GM12878 (cell line): ENCODE measurements around the gene CMA1. TPM values are rescaled to one million over a fixed set of nuclear protein-coding genes. Genes with fewer than 3 reads are reported as not detected.
"Not testable (repeated sequence)": the region's sequence is repeated elsewhere in the genome, so short reads cannot be mapped to it uniquely, and the experiment has no call there.

Source experiments
- ATAC-seq: fragments of 200-7000 bp; cut with Tn5 transposase; 3 replicates; pipeline ENCODE4 v1.9.1; 2020; ENCODE audit warnings: mild to moderate bottlenecking, moderate library complexity
- BruUV-seq: library from RNA; stranded (reverse); fragments of 400-500 nt; replicated peaks from 2 replicates; lab custom pipeline; 2021; lab: Mats Ljungman, UMichigan
- CTCF ChIA-PET: fragments of 300-600 bp; sonication (Branson Sonifier 250); formaldehyde crosslinking; extraction: SDS; loops from one replicate; lab custom pipeline; 2021; ENCODE audit warnings: inconsistent platforms; lab: Yijun Ruan, JAX
- POLR2A ChIA-PET: fragments of 350-600 bp; formaldehyde crosslinking; extraction: SDS; loops from one replicate; lab custom pipeline; 2021; ENCODE audit warnings: inconsistent platforms; lab: Charles Lee
- RAD21 ChIA-PET: fragments of 300-600 bp; sonication (Branson Sonifier 250); formaldehyde crosslinking; loops from one replicate; lab custom pipeline; 2023; ENCODE audit warnings: antibody characterized with exemption; ENCODE audit not compliant: unreplicated experiment; lab: Charles Lee
- SMC1A ChIA-PET: fragments of 300-600 bp; sonication (Branson Sonifier 250); formaldehyde crosslinking; loops from one replicate; lab custom pipeline; 2023; ENCODE audit not compliant: unreplicated experiment, uncharacterized antibody; lab: Charles Lee
- DNase-seq: peaks from one replicate; pipeline ENCODE4 v3.0.0-alpha.2; 2011; ENCODE audit warnings: low read depth, low spot score
- FAIRE-seq: peaks from 3 replicates; lab custom pipeline; 2011; peaks lifted over from hg19 to GRCh38; lab: Jason Lieb, UNC
- H2AFZ ChIP-seq: 2 replicates; pipeline ENCODE4 v1.6.0; 2011; ENCODE audit warnings: low read depth, low read length, control low read depth; ENCODE audit not compliant: control insufficient read depth
- H3K27ac ChIP-seq: 2 replicates; pipeline ENCODE4 v1.5.1; 2011; ENCODE audit warnings: control low read depth; ENCODE audit not compliant: control insufficient read depth, insufficient read depth
- H3K27me3 ChIP-seq, 2 experiments: replicated peaks in 1 of 2; 2 replicates each; pipeline versions ENCODE4 v1.6.0 to v1.6.1; 2011; ENCODE audit warnings: low read length in 1 of 2; ENCODE audit not compliant: control insufficient read depth in 2 of 2, insufficient read depth in 2 of 2
- H3K36me3 ChIP-seq, 2 experiments: 2 replicates each; pipeline ENCODE4 v1.5.1; 2011; ENCODE audit warnings: low read length in 1 of 2; ENCODE audit not compliant: control insufficient read depth in 2 of 2, insufficient read depth in 2 of 2
- H3K4me1 ChIP-seq: 2 replicates; pipeline ENCODE4 v1.6.1; 2011; ENCODE audit warnings: mild to moderate bottlenecking, low read length, moderate library complexity, mixed read lengths; ENCODE audit not compliant: control insufficient read depth, insufficient read depth
- H3K4me2 ChIP-seq: 2 replicates; pipeline ENCODE4 v1.6.0; 2011; ENCODE audit warnings: control low read depth; ENCODE audit not compliant: control insufficient read depth, insufficient read depth
- H3K4me3 ChIP-seq: fragments of 200-600 bp; sonication (generic); 2 replicates; pipeline ENCODE4 v1.5.1; 2016
- H3K79me2 ChIP-seq: 2 replicates; pipeline ENCODE4 v1.6.0; 2011; ENCODE audit warnings: low read length; ENCODE audit not compliant: control insufficient read depth, insufficient read depth
- H3K9ac ChIP-seq: 2 replicates; pipeline ENCODE4 v1.8.0; 2011; ENCODE audit warnings: low read length, control low read depth, mixed read lengths; ENCODE audit not compliant: control insufficient read depth, insufficient read depth
- H3K9me3 ChIP-seq: replicated peaks from 3 replicates; pipeline ENCODE4 v1.5.1; 2011; ENCODE audit warnings: mild to moderate bottlenecking, low read length; ENCODE audit not compliant: control insufficient read depth, insufficient read depth
- H4K20me1 ChIP-seq: 2 replicates; pipeline ENCODE4 v1.6.0; 2011; ENCODE audit not compliant: control insufficient read depth, insufficient read depth
- ATF7 ChIP-seq: fragments of 450-650 bp; IDR thresholded peaks from 2 replicates; pipeline ENCODE4 v1.6.1; 2016; ENCODE audit warnings: low read depth, mild to moderate bottlenecking
- MYB ChIP-seq: fragments of 150-350 bp; IDR thresholded peaks from 2 replicates; pipeline ENCODE4 v1.6.1; 2014; ENCODE audit warnings: mild to moderate bottlenecking, low read depth, low read length, borderline replicate concordance
- RUNX3 ChIP-seq: IDR thresholded peaks from 2 replicates; pipeline ENCODE4 v1.6.1; 2012; ENCODE audit warnings: low read length, inconsistent platforms
- WGBS: methylation state at CpG from one replicate; pipeline ENCODE4 v1.1.6; 2016; ENCODE audit warnings: low lambda C conversion rate; ENCODE audit not compliant: insufficient replicate concordance, insufficient coverage; ENCODE audit errors: missing lambda C conversion rate; 5-methylcytosine and 5-hydroxymethylcytosine counted together
- in situ Hi-C: fragments of 300-500 bp; cut with MboI; formaldehyde crosslinking; loops from 9 replicates; pipeline ENCODE4 v1.14.3; 2018; ENCODE audit warnings: mixed read lengths
- intact Hi-C: fragments of 100-400 bp; cut with micrococcal nuclease; formaldehyde crosslinking; loops from one replicate; pipeline ENCODE4 v1.14.2; 2022; ENCODE audit not compliant: unreplicated experiment
- polyA plus RNA-seq, 11 experiments: library from polyadenylated mRNA; depleted of rRNA in 4 of 11; unstranded in 6 of 11; stranded (reverse) in 5 of 11; fragments of >200 nt; fragmentation: Nextera tagmentation in 4 of 11; fragmentation: Illumina TruSeq in 1 of 11; extraction: Ambion mirVana in 4 of 11; extraction: Trizol in 1 of 11; gene quantifications; 1 replicate in 1 of 11; 2 replicates in 10 of 11; pipeline versions ENCODE4 v1.2.1 to v1.2.3, GENCODE V29; 2011 to 2016; ENCODE audit warnings: inconsistent platforms in 2 of 11, missing spikeins in 2 of 11, low read depth in 1 of 11
- total RNA-seq, 4 experiments: library from RNA; depleted of rRNA in 3 of 4; stranded (reverse); fragments of >200 nt in 3 of 4; fragmentation: Illumina TruSeq in 1 of 4; extraction: Trizol in 1 of 4; gene quantifications; 2 replicates each; pipeline versions ENCODE4 v1.2.1 to v1.2.3, GENCODE V29; 2013 to 2021

Gene CMA1
- total and polyA plus RNA-seq, 10 of the 15 experiments (the other 5 are each of a cell fraction or from before 2014, with no cell fraction given): not detected

GRCh38 chr14:24483604-24484252 lies 24.3 kb downstream of the CMA1 start:
- H3K36me3 ChIP-seq: no peaks in the 10 kb centered on the region
- H3K27ac ChIP-seq: no peak overlapping the region
- ATAC-seq: peak; percentile 46
- H3K9me3 ChIP-seq: no peaks in the 10 kb centered on the region; the same call in 2 of the 3 replicates
- intact Hi-C loops: loop anchor here (10.0 kb wide), 1 partner anchor 121 kb away; the partner anchor contains the start of gene GZMH
- in situ Hi-C loops: no loop called here
- no TSS peak for BruUV-seq
- POLR2A ChIA-PET: no interaction called here
- 0 out of 2 replicates have a peak, but pooled peaks have one; percentile 29 for TF ChIP-seq ATF7
- TF ChIP-seq RUNX3: peak; percentile 83
- no peak for TF ChIP-seq MYB
- CTCF ChIA-PET: interaction anchor here (0.8 to 1.6 kb wide), 6 partner anchors 52 to 196 kb away, joined by 3 to 7 read pairs (median 4); no protein-coding TSS in a partner anchor
- no peak for FAIRE-seq
- no peaks in the 10 kb centered on the region for H3K27me3 ChIP-seq
- H2AFZ ChIP-seq: peak overlapping the region; percentile 56
- H3K4me3 ChIP-seq: no peak overlapping the region
- no peak overlapping the region; the same call in 1 of the 2 replicates for H3K9ac ChIP-seq
- RAD21 ChIA-PET: interaction anchor here (0.7 kb wide), 1 partner anchor 120 kb away, joined by 3 read pairs; no protein-coding TSS in a partner anchor
- DNase-seq: no peak
- WGBS: 17% methylated on average over 4 of the region's 4 CpGs
- H3K79me2 ChIP-seq: no peaks in the 10 kb centered on the region
- no peaks in the 10 kb centered on the region for H4K20me1 ChIP-seq
- H3K4me2 ChIP-seq: peak overlapping the region; percentile 60
- H3K4me1 ChIP-seq: peaks cover 13% of the 10 kb centered on the region
- SMC1A ChIA-PET: interaction anchor here (1.0 to 1.6 kb wide), 6 partner anchors 147 to 226 kb away, joined by 3 to 4 read pairs (median 3); no protein-coding TSS in a partner anchor

- H3K9ac ChIP-seq, POLR2A ChIA-PET, H2AFZ ChIP-seq, H4K20me1 ChIP-seq, ATAC-seq, H3K4me2 ChIP-seq, H3K79me2 ChIP-seq, H3K9me3 ChIP-seq, H3K36me3 ChIP-seq, BruUV-seq, FAIRE-seq, H3K27me3 ChIP-seq, DNase-seq, H3K27ac ChIP-seq, H3K4me3 ChIP-seq, in situ Hi-C loops: not testable (repeated sequence)
- ChIA-PET RAD21 (interaction anchor here (0.7 kb wide), 1 partner anchor 119 kb away, joined by 3 read pairs; no protein-coding TSS in a partner anchor), CTCF (interaction anchor here (0.7 to 1.6 kb wide), 5 partner anchors 13 to 250 kb away, joined by 3 to 6 read pairs (median 3); no protein-coding TSS in a partner anchor), SMC1A (interaction anchor here (1.0 to 1.2 kb wide), 2 partner anchors 199 to 208 kb away, joined by 3 read pairs; no protein-coding TSS in a partner anchor)
- H3K4me1 ChIP-seq: peaks cover 13% of the 10 kb centered on the region
- 0% methylated on average over 2 of the region's 2 CpGs for WGBS
- intact Hi-C loops: loop anchor here (10.0 kb wide), 1 partner anchor 122 kb away; the partner anchor contains the start of gene GZMH
Observed at GRCh38 chr14:24482699-24483303, 25.3 kb downstream of the CMA1 start.
